ENCODE results near the gene JAZF1. TPM values are rescaled to one million over a fixed set of nuclear protein-coding genes. Genes with fewer than 3 reads are reported as not detected.

JAZF1 gene
- total RNA-seq, 1 experiment from 2014 or later = 9.1 TPM

DNA sequence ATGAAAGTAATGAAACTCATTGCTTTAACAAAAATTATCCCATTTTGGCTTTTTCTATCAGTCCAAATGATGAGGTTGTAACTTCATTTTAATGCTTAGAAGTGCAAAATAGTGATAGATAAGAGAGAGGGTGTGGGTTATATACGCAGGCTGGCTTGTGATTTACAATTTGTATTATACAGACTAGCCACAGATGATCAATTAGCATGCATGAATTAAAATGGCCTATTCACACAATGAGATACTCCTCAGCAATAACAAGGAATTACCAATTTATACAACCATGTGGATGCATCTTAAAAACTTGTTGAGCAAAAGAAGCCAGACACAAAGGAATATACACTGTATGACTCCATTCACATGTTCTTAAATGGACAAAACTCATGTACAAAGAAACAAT, 45.4 kb upstream of the JAZF1 start:
- Histone ChIP-seq H2BK120ac (ENCODE audit: low read depth, low read length, poor library complexity, severe bottlenecking) (no peak overlapping the region), H3T11ph (ENCODE audit: low read length) (no peak overlapping the region), H2AFZ (ENCODE audit: low read length) (no peak overlapping the region), H3K79me2 (ENCODE audit: insufficient read depth, low read length) (no peaks in the 10 kb centered on the region), H4K91ac (ENCODE audit: insufficient read length, low read depth, low read length) (no peak overlapping the region), H4K5ac (ENCODE audit: insufficient read length, low read depth, low read length) (no peak overlapping the region), H2BK15ac (ENCODE audit: low read depth, low read length) (no peak overlapping the region), H3K27ac (ENCODE audit: insufficient read length, low read depth, low read length) (no peak overlapping the region), H3K18ac (ENCODE audit: insufficient read length, low read depth, low read length) (no peak overlapping the region), H3K56ac (ENCODE audit: insufficient read length, low read depth, low read length) (no peak overlapping the region), H2BK5ac (ENCODE audit: insufficient read length, low read length) (no peak overlapping the region), H3K4me2 (ENCODE audit: insufficient read depth, insufficient read length, low read length) (no peak overlapping the region), H2AK5ac (ENCODE audit: insufficient read length, low read length) (no peak overlapping the region), H3K27me3 (ENCODE audit: insufficient read depth, low read length) (no peaks in the 10 kb centered on the region), H3K14ac (ENCODE audit: insufficient read depth, low read length) (no peak overlapping the region), H3K9me3 (ENCODE audit: control insufficient read depth, low read depth, low read length) (no peaks in the 10 kb centered on the region), H3K79me1 (ENCODE audit: insufficient read depth, low read depth, low read length, poor library complexity, severe bottlenecking) (no peaks in the 10 kb centered on the region), H3K23ac (ENCODE audit: insufficient read length, low read depth, low read length) (no peak overlapping the region), H4K8ac (replicated peaks; ENCODE audit: insufficient read length, low read depth, low read length) (no peak overlapping the region), H3K23me2 (ENCODE audit: insufficient read length, low read depth, low read length, poor library complexity, severe bottlenecking) (no peaks in the 10 kb centered on the region), H3K4me1 (ENCODE audit: insufficient read depth, low read length) (peaks cover 15% of the 10 kb centered on the region; the same call in 1 of the 2 replicates), H3K9ac (ENCODE audit: extremely low read depth, insufficient read length, low read length) (no peak overlapping the region), H2BK20ac (ENCODE audit: low read depth, low read length, poor library complexity, severe bottlenecking) (no peak overlapping the region), H4K20me1 (ENCODE audit: control insufficient read depth, insufficient read depth, insufficient read length) (no peaks in the 10 kb centered on the region), H3K4ac (ENCODE audit: low read depth, low read length) (no peak overlapping the region), H2BK12ac (ENCODE audit: insufficient read length, low read depth, low read length) (no peak overlapping the region)
- Mint-ChIP-seq H3K27ac (no peak overlapping the region), H3K4me3 (no peak overlapping the region), H3K27me3 (ENCODE audit: low read depth) (no peaks in the 10 kb centered on the region; the same call in 1 of the 2 replicates), H3K9me3 (no peaks in the 10 kb centered on the region), H3K36me3 (ENCODE audit: insufficient read depth in 1 of 3, low read depth in 3 of 3) (no peaks in the 10 kb centered on the region), H3K4me1 (peaks cover 33% of the 10 kb centered on the region in 2 experiments)
- TF ChIP-seq, protein P1, sequence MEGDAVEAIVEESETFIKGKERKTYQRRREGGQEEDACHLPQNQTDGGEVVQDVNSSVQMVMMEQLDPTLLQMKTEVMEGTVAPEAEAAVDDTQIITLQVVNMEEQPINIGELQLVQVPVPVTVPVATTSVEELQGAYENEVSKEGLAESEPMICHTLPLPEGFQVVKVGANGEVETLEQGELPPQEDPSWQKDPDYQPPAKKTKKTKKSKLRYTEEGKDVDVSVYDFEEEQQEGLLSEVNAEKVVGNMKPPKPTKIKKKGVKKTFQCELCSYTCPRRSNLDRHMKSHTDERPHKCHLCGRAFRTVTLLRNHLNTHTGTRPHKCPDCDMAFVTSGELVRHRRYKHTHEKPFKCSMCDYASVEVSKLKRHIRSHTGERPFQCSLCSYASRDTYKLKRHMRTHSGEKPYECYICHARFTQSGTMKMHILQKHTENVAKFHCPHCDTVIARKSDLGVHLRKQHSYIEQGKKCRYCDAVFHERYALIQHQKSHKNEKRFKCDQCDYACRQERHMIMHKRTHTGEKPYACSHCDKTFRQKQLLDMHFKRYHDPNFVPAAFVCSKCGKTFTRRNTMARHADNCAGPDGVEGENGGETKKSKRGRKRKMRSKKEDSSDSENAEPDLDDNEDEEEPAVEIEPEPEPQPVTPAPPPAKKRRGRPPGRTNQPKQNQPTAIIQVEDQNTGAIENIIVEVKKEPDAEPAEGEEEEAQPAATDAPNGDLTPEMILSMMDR (conservative IDR thresholded peaks at IDR 0.05) = no peak
- WGBS (ENCODE audit: extremely low coverage, insufficient read length, low lambda C conversion rate) = no CpG with 5 or more reads among the region's 1 CpG
- no peak for DNase-seq
